Effector CD8-positive, alpha-beta T cell (primary cell): ENCODE data around the gene CADM2.
"Not testable (repeated sequence)": the region's sequence is repeated elsewhere in the genome, so short reads cannot be mapped to it uniquely, and the experiment has no call there.

ENCODE experiments used
- DNase-seq: peaks from one replicate; lab custom pipeline; 2025; lab: John Stamatoyannopoulos, UW

Gene CADM2

DNA sequence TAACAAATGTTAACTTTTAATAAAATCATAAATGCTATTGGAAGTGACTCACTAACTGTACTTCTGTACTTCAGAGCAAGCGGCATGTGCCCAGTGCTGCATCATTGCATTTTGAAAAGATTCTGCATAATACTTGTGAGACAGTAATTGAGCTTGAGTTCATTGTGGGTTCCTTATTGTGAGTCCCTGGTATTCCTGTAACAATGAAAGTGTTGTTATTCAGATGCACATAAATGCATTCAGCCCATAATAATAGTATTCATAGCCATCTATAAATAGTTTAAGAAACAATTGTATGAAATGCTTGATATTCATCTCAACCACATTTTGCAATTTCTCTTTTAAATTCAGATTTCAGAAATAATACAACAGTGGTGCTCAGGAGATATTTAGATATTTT is 976.4 kb downstream of the CADM2 start:
- no peak for DNase-seq

DNA sequence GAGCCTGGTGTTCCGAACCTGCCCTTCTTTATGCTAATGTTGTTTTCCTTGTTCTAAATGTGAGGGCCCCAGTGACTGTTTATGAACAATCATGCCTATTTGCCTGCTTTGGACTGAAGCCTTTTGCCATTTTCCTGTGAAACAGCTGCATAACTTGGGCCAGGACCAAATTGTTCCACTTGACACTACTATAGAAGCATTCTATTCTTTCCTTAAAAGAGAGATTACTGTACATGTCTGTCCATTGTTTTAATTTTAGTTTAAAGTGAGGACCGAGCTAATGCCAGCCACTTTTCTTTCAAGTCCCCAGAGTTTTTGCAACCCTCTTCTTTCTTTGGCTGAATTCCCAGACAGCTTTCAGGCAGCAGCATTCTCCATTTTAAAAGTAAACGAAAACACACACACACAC is 980.3 kb downstream of the CADM2 start:
- no peak for DNase-seq

DNA sequence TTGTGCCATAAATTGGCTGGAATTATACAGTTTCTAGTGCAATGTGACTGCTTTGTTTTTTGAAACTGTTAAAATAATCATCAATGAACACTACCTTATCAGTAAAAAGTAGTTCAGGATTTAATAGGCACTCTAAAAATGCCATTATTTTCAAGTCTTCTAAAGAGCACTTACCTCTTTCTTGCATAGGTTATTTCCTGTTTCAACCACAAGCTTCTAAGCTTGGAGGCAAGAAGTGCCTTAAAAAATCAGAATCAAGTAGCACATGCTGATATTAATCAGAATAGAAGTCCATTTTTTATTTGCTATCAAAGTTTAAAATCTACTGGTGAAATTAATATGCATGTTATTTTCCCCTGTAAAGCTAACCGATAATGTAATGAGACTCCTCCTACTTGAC is 991.6 kb downstream of the CADM2 start:
- no peak for DNase-seq

DNA sequence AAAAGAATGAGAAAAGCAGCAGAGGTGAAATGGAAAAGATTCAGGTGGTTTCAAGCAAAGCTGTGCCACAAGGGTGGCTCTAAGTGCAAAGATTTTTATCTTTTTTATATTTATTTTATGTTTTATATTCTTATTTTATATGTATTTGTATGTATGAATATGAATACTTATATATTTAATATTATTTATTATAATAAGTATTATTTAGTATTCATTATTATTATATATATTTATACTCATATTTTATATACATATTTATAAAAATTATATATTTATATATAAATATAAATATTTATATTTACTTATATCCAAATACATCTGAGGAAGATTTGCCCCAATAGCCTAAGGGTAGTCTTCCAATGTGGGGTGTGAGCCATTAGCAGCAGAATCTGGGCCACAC is 1002.0 kb downstream of the CADM2 start:
- DNase-seq, result no peak

DNA sequence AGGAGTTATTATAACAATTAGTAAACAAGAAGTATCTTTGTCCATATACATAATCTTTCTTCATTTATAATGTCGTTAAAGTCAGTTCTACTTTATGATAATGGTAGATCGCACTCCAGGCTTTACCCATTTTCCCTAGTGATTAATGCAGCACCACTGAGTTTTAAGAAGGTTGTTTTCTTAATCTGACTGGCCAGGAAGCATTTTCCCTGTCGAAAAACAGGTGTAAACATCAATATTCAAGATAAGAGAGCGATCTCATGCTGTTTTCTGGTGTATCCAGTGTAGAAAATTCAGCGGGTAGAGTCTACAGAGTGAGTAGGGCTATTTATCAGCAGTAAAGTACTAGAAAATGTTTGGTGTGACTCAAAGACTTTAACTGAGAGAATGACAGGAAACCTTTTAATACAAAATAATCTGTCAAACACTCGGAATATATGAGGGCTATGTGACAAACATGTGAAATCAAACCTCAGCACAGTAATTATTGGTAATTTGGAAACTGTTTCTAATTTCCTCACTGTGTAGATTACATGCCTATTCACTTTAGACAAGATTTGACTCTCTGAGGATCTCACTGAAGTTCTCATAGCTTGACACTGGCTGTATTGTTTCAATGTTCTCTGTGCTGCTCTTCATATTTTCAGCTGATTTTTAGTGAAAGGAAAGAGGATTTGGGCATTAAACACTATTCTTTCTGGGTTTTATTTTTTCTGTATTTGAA is 1019.0 kb downstream of the CADM2 start:
- DNase-seq, result no peak

DNA sequence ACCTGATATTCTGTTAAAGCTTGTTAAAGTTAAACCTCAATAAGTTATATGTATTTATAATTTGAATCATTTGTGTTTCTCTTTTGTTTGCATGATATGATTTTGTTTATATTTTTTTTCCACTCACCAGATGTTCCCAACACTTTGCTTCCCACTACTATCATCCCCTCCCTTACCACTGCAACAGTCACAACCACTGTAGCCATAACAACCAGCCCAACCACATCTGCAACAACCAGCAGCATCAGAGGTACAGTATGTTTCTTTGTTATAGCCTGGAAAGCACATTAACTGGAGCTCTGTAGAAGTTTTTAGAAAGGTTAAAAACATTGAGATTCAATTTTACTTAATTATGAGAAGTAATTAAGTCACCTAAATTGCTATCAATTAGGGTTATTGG is 1020.2 kb downstream of the CADM2 start:
- no peak for DNase-seq

DNA sequence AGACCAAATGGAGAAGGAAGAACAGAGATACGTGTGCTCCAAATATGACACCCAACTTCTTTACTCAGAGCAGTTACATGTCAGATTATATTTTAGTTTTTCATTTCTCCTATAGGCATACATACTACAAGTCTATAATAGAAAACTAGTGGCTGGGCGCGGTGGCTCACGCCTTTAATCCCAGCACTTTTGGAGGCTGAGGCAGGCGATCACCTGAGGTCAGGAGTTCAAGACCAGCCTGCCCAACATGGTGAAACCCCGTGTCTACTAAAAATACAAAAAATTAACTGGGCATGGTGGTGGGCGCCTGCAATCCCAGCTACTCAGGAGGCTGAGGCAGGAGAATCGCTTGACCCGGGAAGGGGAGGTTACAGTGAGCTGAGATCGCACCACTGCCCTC is 1030.8 kb downstream of the CADM2 start:
- DNase-seq, result not testable (repeated sequence)

DNA sequence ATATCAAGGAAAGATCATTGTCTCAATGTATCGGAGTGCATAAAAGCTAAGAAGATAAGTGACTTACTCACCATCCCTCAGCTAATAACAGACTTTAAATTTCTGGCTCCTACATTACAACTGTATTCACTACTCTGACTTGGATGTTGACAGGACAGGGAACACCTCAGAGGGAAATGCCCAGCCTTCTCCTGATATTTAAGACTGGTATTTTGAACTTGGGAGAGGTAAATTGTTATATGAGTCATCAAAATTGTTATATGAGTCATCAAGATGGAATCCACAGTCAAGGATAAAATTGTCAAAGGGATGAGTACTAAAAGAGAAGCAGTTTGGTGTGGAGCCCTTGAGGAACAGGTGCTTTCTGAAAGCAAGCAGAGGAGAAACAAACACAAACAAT is 1070.8 kb downstream of the CADM2 start:
- DNase-seq, result no peak

DNA sequence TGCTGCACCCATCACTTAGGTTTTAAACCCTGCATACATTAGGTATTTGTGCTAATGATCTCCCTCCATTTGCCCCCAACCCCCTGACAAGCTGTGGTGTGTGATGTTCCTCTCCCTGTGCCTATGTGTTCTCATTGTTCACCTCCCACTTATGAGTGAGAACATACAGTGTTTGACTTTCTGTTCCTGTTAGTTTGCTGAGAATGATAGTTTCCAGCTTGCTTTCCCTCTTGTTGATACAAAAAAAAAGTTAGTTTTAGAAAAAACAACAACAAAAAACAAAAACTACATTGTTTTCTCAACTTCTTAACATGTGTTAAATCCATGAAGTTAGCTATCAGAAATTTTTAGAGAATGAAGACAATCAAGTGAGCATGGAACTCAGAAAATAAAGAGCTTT is 1079.1 kb downstream of the CADM2 start:
- no peak for DNase-seq

DNA sequence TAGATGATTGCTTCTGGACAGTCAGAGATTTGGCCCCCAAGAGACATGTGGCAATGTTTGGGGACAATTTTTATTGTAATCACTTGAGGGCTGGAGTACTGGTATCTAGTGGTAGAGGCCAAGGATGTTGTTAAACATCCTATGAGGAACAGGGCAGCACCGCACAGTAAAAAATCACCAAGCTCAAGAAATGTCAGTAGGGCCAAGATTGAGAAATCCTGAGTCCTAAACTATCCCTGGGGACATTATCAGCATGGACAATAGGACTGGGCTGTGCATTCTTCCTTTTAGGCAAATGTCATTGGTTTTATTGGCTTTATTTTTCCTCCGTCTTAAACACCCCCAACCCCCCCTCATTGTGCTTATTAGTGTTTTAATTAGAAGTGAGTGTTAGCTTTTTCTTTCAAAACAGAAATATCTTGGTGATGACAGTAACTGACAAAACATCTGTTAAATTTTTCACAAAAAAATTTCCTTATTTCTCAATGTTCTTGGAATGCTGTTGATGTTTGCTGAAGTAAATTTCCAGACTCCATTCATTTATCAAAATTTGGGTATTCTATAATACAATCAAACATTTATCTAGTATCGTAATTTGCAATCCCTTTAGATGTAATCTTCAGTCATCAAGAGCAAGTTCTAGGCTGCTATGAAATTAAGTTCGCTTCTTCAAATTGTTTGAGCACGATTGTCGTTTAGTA is 1087.8 kb downstream of the CADM2 start:
- no peak for DNase-seq

DNA sequence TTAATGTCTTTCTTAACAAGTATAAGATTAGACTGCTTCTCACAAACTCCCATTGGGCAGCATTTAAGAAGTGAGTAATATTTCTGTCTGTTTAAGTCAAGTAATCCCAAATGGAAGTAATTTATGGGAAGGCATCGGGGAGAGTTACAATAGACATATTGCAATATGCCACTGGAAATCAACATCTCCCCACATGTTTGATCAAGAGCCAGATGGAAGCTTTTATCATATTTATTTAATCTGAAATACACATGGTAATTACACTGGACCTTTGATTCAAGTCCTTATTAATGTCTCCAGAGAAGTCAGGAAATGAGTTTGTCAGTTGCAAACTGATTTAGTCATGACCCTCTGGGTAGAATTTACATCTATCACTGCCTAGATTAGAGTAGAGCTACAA is 1088.4 kb downstream of the CADM2 start:
- no peak for DNase-seq

DNA sequence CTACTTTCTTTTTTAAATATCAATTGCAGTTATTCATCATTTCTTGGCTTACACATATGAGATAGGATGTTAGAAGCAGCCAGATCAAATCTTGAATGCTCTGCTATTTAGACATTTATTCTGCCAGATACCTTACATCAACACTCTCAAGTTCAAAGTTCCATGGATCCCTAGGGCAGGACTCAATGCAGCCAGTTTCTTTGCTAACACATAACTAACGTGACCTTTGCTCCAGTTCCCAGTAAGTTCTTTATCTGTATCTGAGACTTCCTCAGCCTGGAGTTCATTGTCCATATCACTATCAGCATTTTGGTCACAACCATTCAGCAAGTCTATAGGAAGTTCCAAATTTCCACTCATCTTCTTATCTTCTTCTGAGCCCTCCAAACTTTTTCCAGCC is 1092.3 kb downstream of the CADM2 start:
- no peak for DNase-seq

DNA sequence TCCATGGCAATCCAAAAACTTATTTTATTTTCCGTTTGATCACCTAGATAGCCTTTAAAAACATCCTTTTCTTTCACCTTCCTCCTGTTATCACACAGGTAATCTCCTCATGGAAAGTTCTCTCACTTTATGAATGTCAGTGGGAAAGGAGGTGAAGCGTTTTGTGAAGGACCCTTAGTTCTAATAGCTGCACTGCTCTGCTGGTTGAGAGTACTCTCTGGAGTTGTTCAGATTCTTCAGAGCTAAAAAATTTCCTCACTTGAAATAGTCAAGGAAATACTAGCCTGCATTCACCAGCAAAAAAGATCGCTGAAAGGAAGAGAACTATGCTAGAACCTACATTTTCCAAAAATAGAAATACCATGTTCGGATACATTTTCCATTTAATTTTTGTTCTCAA is 1097.2 kb downstream of the CADM2 start:
- no peak for DNase-seq

DNA sequence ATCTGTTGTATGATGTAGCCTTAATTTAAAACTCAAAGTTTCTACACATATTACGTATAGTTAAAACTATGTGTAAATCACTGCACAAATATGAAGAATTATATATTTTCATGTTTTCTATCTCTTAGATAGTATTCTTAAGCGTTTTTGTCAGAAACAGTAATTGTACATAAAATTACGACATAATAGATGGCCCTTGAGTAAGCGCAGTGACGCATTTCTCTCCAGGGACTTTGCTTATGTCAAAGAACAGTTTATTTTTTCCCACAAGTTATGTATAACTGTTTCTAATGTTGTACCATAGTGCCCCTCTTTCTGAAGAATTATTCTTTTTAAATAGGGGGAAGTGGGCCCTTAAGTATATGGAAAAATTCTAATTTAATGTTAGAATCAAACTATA is 1098.2 kb downstream of the CADM2 start:
- DNase-seq, result no peak

DNA sequence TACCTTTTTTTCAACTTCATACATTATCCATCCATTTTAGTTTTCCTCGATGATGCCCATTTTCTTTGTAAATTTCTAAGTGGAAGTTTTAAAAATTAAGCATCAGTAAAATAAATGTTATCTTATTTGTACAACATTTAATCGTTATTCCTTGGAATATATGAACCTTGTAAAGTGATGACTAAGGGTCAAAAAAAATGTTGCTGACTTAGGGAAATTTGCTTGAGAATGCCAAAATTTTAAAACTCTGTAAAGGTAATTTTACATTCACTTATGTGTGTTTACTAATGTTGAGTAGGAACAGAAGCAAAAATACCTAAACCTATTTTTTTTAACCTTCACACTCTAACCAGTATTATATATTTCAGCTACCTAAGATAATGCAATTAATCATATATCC is 1115.0 kb downstream of the CADM2 start:
- no peak for DNase-seq

DNA sequence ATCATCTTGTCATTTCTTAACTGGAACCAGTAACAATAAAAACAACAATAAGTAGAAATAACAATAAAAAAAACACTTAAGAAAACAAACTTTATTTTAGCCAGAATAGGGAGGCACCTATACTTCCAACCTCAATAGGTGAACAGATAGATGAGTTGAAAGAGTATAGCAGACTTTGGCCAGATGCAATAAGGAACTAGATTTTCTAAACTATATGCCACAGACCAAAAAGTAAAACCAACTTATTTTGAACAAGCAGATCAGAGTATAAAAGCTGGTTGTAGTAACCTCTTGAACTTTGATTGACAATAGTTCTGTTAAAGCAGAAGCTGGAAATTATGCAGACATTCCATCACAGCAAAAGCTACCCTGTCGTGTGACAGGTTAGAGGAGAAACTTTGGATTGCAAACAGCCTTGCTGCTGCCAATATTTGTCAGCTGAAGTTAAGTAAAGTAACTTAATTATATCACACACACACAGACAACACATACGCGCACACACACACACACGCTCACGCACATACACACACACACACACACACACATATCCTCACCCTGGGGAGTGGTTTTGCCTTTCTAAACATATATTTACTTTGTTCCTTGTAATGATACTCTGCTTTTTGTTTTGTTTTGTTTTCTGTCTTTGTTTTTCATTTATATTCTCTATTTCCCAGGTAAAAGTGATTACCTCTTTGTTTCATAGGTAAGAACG is 1128.5 kb downstream of the CADM2 start:
- no peak for DNase-seq

DNA sequence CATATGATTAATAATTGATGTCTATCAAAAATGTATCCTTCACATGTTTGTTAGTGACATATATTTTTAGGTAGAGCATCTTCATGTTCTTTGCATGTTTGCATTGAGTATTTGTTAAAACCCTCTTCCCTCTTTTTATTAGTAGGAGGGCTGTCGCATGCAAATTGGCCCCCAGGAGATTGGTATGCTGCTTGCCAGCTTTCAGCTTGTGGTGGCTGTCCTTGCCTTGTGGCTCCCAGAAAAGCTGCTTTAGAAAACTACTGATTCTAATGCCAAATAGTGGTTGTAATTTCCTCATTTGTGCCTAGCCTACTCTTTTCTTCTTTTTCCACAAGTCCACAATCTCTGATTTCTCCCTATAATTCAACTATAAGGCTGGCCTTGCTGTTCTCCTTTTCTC is 1145.4 kb downstream of the CADM2 start:
- DNase-seq, result no peak

DNA sequence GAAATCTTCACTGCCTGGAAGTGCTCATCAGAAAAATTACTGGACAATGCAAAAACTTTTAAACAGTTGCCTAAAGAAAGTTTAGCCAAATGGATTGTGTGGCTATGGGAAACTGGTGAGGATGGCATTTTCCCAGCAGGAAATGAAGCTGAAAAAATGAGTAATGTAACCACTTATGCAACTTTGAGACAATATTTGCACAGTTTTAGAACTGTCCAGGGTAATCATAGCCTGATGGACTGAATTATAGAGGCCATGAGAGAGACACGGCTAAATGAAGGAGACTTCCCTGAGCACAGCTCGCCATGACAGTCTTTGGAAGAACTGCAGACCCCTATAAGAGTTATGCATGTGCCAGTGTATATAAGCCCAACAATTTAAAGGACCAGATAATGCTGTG is 1150.6 kb downstream of the CADM2 start:
- DNase-seq, result no peak
